HG03558 (cell line): ENCODE data around the gene TMIE.
"Not testable (repeated sequence)": the region's sequence is repeated elsewhere in the genome, so short reads cannot be mapped to it uniquely, and the experiment has no call there.

Experiments
- ATAC-seq: cut with Tn5 transposase; IDR thresholded peaks from one replicate; pipeline ENCODE4 v1.9.1; 2021; ENCODE audit warnings: moderate number of reproducible peaks; ENCODE audit not compliant: unreplicated experiment; ENCODE audit errors: extremely low read depth

The TMIE gene

DNA sequence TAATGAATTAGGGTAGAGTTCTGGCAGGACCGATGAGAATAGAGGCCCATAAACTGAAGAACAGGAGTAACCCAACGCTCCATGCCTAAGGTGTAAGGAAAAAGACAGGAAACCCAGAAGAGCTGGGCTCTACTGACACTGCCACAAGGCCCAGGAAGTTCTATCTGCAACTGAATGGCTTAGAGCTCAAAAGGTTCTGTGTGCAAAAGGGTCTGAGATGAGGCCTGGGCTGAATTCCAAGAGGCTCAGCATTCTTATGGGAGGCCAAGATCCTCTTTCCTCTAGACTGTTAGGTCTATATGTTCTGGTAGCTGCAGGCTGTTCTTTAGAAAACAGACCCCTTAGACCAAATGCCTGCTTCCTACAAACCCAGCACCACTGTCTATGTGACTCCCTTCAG is 47.0 kb downstream of the TMIE start:
- ATAC-seq, result no peak

DNA sequence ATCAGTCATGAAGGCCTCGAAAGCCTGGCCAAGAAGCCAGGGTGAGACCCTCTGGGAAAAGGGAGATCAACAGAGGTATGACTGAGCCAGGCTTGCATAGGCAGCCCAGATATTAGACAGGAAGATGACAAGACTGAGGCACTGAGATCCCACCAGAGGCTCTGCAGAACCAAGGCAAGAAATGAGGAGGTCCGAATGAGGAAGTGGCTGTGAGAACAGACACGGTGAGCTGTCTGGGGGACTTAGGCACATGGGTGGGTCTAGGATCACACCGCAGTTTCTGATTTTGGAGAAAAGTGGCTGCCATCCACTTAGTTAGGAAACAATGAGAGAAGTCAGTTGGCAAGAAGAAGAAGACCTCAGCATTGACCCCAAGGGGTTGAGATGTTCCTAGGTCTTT is 47.9 kb downstream of the TMIE start:
- no peak for ATAC-seq

DNA sequence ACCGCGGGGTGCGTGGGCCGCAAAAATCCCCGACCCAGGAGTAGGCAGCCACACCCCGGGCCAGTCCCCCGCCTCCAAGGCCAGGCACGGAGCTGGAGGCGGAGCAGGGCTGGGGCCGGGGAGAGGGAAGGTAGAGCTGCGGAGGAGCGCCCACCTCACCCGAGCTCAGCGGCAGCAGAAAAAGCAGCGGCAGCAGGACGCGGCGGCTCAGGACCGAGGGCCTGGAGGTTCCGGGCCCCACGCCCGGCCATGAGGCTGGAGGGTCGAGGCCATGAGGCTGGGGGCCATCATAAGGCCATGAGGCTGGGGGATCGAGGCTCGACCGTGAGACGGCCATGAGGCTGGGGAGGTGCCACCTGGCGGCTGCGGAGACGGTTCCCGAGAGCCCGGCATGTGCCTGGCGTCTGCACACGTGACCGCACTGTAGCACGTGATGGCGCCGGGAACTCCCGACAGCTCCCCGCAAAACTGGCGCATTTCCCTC is 49.4 kb downstream of the TMIE start:
- no peak for ATAC-seq

DNA sequence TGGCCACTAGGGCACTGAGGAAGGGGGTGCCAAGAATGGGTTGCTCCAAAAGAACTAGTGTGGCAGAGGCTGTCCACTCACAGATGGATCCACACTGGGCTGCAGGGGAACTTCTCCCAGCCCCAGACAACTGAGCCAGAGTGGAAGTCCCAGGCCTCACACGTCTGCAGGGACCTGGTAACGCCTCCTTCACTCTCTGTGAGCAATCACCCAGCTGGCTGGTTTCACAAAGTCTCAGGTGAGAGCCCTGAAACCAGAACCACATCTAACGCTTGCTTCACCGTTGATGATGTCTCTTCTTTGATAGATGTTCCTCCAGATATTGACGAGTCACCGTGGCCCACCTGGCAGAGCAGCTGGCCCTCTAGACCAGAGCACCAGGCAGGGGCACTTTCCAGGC is 51.9 kb downstream of the TMIE start:
- not testable (repeated sequence) for ATAC-seq

- ATAC-seq, result no peak
Observed at GRCh38 chr3:46755646-46756045, 54.5 kb downstream of the TMIE start.

DNA sequence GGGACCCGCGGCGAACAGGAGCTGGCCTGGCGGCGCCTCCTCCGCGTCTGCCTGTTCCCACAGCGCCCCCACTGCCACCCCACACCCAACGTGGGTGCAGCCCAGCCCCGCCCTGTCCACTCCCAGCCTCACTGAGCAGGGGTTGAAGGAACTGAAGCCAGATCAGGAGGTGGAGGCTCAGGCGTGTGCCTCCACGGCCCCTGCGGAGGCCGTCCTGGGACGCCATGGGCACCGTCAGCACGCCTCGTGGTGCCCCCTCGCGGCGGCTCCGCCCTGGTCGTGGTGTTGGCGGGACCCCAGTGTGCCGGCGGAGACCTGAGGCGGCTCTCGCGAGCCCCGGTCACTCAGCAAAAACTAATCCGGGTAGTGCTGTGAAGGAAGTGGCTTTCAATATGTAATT is 55.5 kb downstream of the TMIE start:
- ATAC-seq, result no peak

- ATAC-seq, result no peak
Observed at GRCh38 chr3:46759239-46760167, 58.3 kb downstream of the TMIE start.
